ENCODE data around the gene SHB.

DNA sequence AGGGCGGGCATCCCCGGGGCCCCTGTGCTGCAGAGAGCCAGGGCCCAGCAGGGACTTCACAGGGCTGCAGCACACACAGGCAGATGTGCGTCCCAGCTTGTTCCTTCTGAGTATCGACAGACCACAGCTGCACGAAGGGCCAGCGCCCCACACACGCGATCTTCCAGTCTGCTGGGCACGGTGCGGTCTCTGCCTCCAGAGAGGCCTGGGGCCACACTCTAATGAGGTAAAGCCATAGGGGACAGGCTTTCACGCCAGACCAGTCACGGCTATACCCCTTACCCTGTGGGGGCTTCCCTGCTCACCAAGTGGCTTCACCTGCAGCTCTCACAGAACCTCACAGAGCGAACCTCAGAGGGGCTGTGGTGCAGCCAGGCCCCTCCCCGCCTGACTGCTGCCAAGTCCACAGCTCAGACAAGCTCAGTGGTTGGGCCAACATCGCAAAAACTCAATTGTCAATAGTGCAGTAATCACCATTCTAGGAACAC is 82.2 kb downstream of the SHB start:
- TF ChIP-seq POLR2AphosphoS5 (IDR thresholded peaks at IDR 0.05; ENCODE audit: low read depth, low read length) (no peak), TAF1 (IDR thresholded peaks at IDR 0.05; ENCODE audit: borderline replicate concordance, insufficient read depth, low read length) (no peak), SIN3A (IDR thresholded peaks at IDR 0.05; ENCODE audit: borderline replicate concordance, insufficient read depth, low read length) (no peak)
- TF ChIP-seq, protein P1, sequence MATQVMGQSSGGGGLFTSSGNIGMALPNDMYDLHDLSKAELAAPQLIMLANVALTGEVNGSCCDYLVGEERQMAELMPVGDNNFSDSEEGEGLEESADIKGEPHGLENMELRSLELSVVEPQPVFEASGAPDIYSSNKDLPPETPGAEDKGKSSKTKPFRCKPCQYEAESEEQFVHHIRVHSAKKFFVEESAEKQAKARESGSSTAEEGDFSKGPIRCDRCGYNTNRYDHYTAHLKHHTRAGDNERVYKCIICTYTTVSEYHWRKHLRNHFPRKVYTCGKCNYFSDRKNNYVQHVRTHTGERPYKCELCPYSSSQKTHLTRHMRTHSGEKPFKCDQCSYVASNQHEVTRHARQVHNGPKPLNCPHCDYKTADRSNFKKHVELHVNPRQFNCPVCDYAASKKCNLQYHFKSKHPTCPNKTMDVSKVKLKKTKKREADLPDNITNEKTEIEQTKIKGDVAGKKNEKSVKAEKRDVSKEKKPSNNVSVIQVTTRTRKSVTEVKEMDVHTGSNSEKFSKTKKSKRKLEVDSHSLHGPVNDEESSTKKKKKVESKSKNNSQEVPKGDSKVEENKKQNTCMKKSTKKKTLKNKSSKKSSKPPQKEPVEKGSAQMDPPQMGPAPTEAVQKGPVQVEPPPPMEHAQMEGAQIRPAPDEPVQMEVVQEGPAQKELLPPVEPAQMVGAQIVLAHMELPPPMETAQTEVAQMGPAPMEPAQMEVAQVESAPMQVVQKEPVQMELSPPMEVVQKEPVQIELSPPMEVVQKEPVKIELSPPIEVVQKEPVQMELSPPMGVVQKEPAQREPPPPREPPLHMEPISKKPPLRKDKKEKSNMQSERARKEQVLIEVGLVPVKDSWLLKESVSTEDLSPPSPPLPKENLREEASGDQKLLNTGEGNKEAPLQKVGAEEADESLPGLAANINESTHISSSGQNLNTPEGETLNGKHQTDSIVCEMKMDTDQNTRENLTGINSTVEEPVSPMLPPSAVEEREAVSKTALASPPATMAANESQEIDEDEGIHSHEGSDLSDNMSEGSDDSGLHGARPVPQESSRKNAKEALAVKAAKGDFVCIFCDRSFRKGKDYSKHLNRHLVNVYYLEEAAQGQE (IDR thresholded peaks at IDR 0.05; ENCODE audit: insufficient read depth in 1 of 2, low read depth in 2 of 2, low read length in 2 of 2), result no peak
